HG03342 (cell line): ENCODE measurements around the gene MS4A6A.
"Not testable (repeated sequence)": the region's sequence is repeated elsewhere in the genome, so short reads cannot be mapped to it uniquely, and the experiment has no call there.

ENCODE experiments used
- ATAC-seq: cut with Tn5 transposase; IDR thresholded peaks from one replicate; pipeline ENCODE4 v1.9.1; 2021; ENCODE audit warnings: mild to moderate bottlenecking, moderate library complexity; ENCODE audit not compliant: unreplicated experiment

The MS4A6A gene

DNA sequence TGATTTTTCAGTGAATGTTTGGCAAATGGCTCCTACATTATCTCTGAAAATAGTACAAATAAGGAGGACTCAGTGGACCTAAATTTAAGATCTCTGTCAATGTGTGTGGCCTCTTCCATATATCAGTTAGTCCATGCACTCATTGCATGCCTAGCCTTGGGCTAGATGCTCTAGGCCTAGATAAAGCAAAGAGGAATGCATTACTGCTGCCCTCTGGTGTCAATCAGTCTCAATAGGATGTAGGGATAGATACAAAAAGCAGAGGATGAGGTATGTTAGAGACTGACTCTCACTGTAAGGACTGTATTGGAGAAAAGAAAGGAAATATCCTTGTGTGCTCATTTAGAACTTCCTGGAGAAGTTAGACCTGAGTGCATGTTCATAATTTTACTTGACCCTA, 52.4 kb downstream of the MS4A6A start:
- ATAC-seq: no peak

DNA sequence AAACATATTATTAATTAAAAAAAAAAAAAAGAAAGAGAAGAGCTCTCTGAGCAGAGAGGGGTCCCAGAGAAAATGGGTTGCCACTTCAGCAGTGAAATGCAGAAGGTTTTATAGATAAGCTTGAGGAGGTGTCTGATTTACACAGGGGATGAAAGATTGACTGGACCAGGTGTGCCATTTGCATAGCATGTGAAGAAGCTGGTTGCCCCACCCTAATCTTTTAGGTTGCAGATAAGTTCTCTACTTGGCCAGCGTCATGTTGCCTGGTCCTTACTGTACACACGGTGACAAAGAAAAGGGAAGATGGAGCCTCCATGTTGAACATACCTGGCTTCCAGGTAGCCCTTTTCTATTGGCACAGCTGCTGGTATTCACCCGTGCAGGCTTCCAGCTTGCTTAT, 53.0 kb downstream of the MS4A6A start:
- ATAC-seq: no peak

DNA sequence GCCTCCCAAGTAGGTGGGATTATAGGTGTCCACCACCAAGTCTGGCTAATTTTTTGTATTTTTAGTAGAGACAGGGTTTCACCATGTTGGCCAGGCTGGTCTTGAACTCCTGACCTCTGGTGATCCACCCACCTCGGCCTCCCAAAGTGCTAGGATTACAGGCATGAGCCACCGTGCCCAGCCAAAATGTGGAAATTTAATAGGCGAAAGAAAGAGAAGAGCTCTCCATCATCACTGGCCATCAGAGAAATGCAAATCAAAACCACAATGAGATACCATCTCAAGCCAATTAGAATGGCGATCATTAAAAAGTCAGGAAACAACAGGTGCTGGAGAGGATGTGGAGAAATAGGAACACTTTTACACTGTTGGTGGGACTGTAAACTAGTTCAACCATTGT, 54.0 kb downstream of the MS4A6A start:
- not testable (repeated sequence) for ATAC-seq

DNA sequence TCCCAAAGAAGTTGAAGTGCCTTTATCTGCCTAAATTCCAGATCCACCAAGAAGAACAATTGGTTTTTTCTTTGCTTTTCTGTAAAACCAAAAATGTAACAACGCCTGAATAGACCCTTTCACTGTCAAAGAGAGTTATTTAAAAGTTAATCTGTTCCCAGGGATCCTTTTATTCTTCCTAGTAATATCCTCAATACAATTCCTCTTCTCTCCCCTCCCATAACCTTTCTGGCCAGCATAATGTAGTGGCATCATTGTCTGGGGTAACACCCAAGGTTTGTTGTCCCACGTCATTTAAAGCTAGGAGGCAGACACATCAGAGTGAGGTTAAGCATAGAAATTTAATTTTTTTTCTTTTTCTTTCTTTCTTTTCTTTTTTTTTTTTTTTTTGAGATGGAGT, 54.5 kb downstream of the MS4A6A start:
- no peak for ATAC-seq

DNA sequence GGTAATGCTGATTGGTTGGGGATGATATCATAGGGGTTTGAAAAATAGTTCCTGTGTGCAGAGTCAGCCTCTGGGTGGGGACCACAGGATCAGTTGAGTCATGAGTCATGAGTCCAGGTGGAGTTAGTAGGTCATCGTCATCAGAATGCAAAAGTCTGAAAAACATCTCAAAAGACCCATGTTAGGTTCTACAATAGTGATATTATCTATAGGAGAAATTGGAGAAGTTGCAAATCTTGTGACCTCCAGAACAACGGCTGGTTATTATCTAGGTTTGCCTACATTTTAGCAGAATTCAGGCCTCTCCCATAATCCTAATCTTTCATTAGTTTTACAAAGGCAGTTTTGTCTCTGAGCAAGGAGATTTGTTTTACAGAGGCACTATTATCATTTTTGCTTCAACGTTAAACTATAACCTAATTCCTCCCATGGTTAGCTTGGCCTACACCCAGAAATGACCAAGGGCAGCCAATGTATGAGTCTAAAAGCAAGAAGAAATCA, 55.5 kb downstream of the MS4A6A start:
- no peak for ATAC-seq

DNA sequence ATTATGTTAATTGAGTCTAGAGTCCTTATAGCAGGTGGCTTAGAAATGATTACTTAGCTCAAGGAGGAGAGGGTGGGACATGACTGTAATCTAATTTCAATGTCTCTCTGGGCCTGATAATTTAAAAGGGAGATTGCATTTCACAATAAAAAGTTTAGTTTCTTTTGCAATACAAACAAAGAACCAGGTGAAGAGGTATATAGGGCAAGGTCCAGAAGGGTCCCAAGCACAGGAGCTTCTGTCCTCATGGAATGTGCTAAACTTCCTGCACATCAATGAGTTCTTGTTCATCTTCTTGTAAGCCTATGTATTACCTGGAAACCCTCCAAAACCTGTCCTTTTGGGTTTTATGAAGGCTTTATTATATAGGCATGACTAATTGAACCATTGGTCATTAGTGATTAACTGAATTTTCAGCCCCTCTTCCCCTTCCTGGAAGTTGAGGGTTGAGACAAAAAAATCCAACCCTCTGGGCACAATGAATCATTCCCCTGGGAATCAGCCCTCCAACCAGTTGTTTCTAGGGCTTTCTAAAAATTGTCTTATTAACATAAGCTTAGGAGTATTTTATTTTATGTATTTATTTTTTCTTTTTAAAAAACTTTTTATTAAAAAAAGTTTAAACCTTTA, 56.8 kb downstream of the MS4A6A start:
- no peak for ATAC-seq

DNA sequence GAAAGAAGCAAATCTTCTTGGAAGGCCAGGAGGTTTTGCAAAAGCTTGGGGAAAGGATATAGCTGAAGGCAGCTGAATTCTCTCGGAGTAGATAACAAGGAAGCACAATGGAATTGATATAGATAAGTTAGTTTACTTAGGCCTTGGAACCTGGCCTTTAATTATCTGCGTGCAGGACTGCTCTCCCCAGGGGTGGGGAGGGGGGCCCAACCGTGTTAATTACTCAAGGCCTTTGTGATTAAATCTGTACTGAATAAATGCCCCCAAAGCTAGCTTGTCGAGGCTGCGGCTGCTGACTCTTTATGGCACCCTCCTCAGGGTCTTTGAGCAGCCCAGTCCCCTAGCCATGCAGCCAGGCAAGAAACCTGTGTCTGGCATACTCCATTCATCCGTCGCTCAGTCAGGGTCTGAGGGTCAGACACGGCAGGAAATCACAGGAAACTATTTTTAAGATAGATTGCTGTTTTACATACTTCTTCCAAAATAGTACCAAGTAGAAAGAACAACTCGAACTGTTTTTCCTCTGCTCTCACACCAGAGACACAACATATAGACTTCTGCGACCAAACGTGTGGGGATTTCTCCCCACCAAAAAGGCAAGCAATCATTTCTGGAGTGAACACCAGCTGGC, 58.0 kb downstream of the MS4A6A start:
- no peak for ATAC-seq
